GM12875 (cell line): Measurements from ENCODE around the gene ZBTB47.

Experiments used
- H3K4me3 ChIP-seq: one replicate; pipeline ENCODE4 v1.5.1; 2011; ENCODE audit warnings: low read depth, low read length, control low read depth
- TF ChIP-seq, protein P1 (sequence below): IDR thresholded peaks from 2 replicates; pipeline ENCODE4 v1.5.1; 2011; ENCODE audit warnings: low read depth, mild to moderate bottlenecking, control low read depth, inconsistent platforms, low read length, moderate library complexity, borderline replicate concordance; ENCODE audit not compliant: insufficient read depth

Gene ZBTB47

DNA sequence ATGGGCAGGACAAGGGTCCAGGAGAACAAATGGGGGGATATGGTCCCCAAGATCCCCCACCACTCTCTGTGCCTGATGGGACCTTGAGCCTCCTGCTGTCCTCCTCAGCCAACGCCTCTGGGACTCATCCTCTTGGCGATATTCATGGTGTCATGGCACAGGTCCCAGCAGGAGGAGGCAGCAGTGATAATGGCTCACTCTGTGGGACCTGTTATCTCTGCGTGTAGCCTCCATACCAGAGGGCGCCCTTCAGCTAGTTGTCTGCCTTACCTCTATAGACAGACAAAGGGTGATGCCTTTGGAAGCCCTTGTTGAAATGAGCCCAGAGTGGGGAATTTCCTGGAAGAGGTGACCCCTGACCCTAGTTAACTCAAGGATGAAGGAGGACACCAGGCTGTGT, 7.4 kb downstream of the ZBTB47 start:
- H3K4me3 ChIP-seq, result no peak overlapping the region
- TF ChIP-seq, protein P1, sequence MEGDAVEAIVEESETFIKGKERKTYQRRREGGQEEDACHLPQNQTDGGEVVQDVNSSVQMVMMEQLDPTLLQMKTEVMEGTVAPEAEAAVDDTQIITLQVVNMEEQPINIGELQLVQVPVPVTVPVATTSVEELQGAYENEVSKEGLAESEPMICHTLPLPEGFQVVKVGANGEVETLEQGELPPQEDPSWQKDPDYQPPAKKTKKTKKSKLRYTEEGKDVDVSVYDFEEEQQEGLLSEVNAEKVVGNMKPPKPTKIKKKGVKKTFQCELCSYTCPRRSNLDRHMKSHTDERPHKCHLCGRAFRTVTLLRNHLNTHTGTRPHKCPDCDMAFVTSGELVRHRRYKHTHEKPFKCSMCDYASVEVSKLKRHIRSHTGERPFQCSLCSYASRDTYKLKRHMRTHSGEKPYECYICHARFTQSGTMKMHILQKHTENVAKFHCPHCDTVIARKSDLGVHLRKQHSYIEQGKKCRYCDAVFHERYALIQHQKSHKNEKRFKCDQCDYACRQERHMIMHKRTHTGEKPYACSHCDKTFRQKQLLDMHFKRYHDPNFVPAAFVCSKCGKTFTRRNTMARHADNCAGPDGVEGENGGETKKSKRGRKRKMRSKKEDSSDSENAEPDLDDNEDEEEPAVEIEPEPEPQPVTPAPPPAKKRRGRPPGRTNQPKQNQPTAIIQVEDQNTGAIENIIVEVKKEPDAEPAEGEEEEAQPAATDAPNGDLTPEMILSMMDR, result peak; percentile 28; the same call in 1 of the 2 replicates

GRCh38 chr3:42661593-42662022, 8.1 kb downstream of the ZBTB47 start:
- TF ChIP-seq, protein P1, result no peak
- no peak overlapping the region for H3K4me3 ChIP-seq

GRCh38 chr3:42662037-42662812, 8.7 kb downstream of the ZBTB47 start:
- no peak overlapping the region for H3K4me3 ChIP-seq

DNA sequence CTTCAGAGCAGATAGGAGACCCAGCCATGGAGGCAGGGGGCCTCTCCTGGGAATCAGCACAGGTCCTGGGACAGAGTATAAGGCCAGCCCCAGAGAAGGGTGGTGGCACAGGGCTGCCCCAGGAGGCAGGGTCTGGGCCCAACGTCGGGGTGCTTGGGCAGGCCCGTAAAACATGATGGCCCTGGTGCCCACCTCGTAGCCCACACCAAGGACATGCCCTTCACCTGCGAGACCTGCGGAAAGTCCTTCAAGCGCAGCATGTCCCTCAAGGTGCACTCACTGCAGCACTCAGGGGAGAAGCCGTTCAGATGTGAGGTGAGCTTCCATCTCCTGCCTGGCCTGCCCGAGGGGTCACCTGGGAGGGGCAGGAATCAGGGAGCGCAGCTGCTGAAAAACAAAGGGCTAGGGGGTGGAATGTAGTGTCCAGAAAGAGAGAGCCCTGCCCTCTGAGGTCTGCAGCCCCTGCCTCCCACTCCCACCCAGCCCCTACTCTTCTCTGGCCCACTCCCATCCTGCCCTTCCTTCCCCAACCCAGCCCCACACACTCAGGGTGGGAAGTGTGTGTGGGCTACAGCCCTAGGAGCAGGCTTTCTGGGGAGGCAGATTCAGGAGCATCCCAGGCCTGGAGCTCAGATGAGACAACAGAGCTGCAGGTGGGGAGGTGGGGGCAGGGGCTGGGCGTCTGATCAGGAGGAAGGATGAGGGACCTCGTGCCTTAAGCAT, 9.5 kb downstream of the ZBTB47 start:
- no peak overlapping the region for H3K4me3 ChIP-seq
- TF ChIP-seq, protein P1, result no peak

More at GRCh38 chr3:42662037-42662812, 8.7 kb downstream of the ZBTB47 start:
- TF ChIP-seq, protein P1, result no peak

- TF ChIP-seq, protein P1, result no peak
These were observed 10.3 kb downstream of the ZBTB47 start for GRCh38 chr3:42663581-42664437.

DNA sequence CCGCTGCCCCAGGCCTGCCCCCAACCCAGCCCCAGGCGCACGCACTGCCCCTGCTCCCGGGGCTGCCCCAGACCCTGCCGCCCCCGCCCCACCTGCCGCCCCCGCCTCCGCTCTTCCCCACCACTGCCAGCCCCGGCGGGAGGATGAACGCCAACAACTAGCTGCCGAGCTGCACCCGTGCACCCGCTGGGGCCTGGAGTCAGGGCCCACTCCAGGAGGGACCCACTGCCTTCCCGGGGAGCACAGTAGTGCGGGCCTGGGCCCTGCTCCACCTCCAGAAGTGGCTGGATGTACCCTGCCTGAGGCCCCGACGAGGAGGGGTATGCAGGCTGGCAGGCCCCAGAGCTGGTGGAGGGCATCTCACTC, 10.9 kb downstream of the ZBTB47 start:
- TF ChIP-seq, protein P1, result no peak
- no peak overlapping the region for H3K4me3 ChIP-seq

More at GRCh38 chr3:42663581-42664437, 10.3 kb downstream of the ZBTB47 start:
- no peak overlapping the region for H3K4me3 ChIP-seq
